Trophoblast cell (in vitro differentiated cells and primary cell): ENCODE measurements around the gene MTRF1.

ENCODE experiments used
- DNase-seq, 2 donors: peaks; one replicate each; pipeline ENCODE4 v3.0.0-alpha.2; 2016
- H2AFZ ChIP-seq: 2 replicates; pipeline ENCODE4 v1.6.1; 2013; ENCODE audit warnings: low read length, moderate library complexity, mild to moderate bottlenecking; ENCODE audit not compliant: insufficient read depth, poor library complexity
- H2AK5ac ChIP-seq: 2 replicates; pipeline ENCODE4 v1.6.1; 2013; ENCODE audit warnings: mild to moderate bottlenecking, low read length
- H2BK120ac ChIP-seq: 2 replicates; pipeline ENCODE4 v1.6.1; 2013; ENCODE audit warnings: low read length, mild to moderate bottlenecking, moderate library complexity; ENCODE audit not compliant: insufficient read depth, poor library complexity
- H2BK12ac ChIP-seq: 2 replicates; pipeline ENCODE4 v1.6.1; 2013; ENCODE audit warnings: mild to moderate bottlenecking, low read length, moderate library complexity
- H2BK5ac ChIP-seq: 2 replicates; pipeline ENCODE4 v1.6.1; 2013; ENCODE audit warnings: low read length, low read depth, moderate library complexity, mild to moderate bottlenecking; ENCODE audit not compliant: poor library complexity
- H3K14ac ChIP-seq: 2 replicates; pipeline ENCODE4 v1.6.1; 2013; ENCODE audit warnings: mild to moderate bottlenecking, low read length
- H3K18ac ChIP-seq: 2 replicates; pipeline ENCODE4 v1.6.1; 2013; ENCODE audit warnings: mild to moderate bottlenecking, low read length
- H3K23ac ChIP-seq: 2 replicates; pipeline ENCODE4 v1.6.1; 2013; ENCODE audit warnings: low read length
- H3K27ac ChIP-seq: 2 replicates; pipeline ENCODE4 v1.5.1; 2013; ENCODE audit warnings: low read depth, mild to moderate bottlenecking, inconsistent platforms, low read length, moderate library complexity
- H3K27me3 ChIP-seq: 2 replicates; pipeline ENCODE4 v1.6.1; 2013; ENCODE audit warnings: inconsistent platforms, mild to moderate bottlenecking, low read length, moderate library complexity; ENCODE audit not compliant: insufficient read depth
- H3K36me3 ChIP-seq, 2 experiments: 1 replicate in 1 of 2; 2 replicates in 1 of 2; pipeline ENCODE4 v1.6.1; 2013; ENCODE audit warnings: low read length in 2 of 2, mild to moderate bottlenecking in 2 of 2, moderate library complexity in 1 of 2; ENCODE audit not compliant: insufficient read depth in 2 of 2, control insufficient read depth in 1 of 2
- H3K4ac ChIP-seq: 2 replicates; pipeline ENCODE4 v1.6.1; 2013; ENCODE audit warnings: low read depth, mild to moderate bottlenecking, low read length, moderate library complexity
- H3K4me1 ChIP-seq, 2 experiments: 1 replicate in 1 of 2; 2 replicates in 1 of 2; pipeline ENCODE4 v1.6.1; 2013; ENCODE audit warnings: low read length in 2 of 2, mild to moderate bottlenecking in 2 of 2, moderate library complexity in 1 of 2; ENCODE audit not compliant: insufficient read depth in 2 of 2, control insufficient read depth in 1 of 2
- H3K4me2 ChIP-seq: 2 replicates; pipeline ENCODE4 v1.6.1; 2013; ENCODE audit warnings: inconsistent platforms, mild to moderate bottlenecking, low read length, moderate library complexity
- H3K4me3 ChIP-seq: 2 replicates; pipeline ENCODE4 v1.5.1; 2013; ENCODE audit warnings: mild to moderate bottlenecking, low read depth, low read length, inconsistent platforms
- H3K79me1 ChIP-seq: one replicate; pipeline ENCODE4 v1.6.1; 2013; ENCODE audit warnings: low read length
- H3K79me2 ChIP-seq: 2 replicates; pipeline ENCODE4 v1.6.1; 2013; ENCODE audit warnings: low read length, mild to moderate bottlenecking; ENCODE audit not compliant: control insufficient read depth, insufficient read depth, poor library complexity
- H3K9ac ChIP-seq: 2 replicates; pipeline ENCODE4 v1.6.1; 2013; ENCODE audit warnings: mild to moderate bottlenecking, low read length
- H3K9me3 ChIP-seq: 2 replicates; pipeline ENCODE4 v1.6.1; 2013; ENCODE audit warnings: low read depth, mild to moderate bottlenecking, control low read depth, inconsistent platforms, low read length; ENCODE audit not compliant: insufficient read depth
- H4K12ac ChIP-seq: 2 replicates; pipeline ENCODE4 v1.6.1; 2013; ENCODE audit warnings: low read depth, mild to moderate bottlenecking, low read length, moderate library complexity
- H4K8ac ChIP-seq: 2 replicates; pipeline ENCODE4 v1.6.1; 2013; ENCODE audit warnings: low read depth, mild to moderate bottlenecking, low read length, moderate library complexity
- H4K91ac ChIP-seq: one replicate; pipeline ENCODE4 v1.6.1; 2013; ENCODE audit warnings: low read depth, mild to moderate bottlenecking, low read length, moderate library complexity
- WGBS: extraction: QIAGEN DNeasy Blood & Tissue Kit; methylation state at CpG from one replicate; pipeline ENCODE4 v1.1.7; 2013; ENCODE audit warnings: missing lambda C conversion rate; ENCODE audit not compliant: insufficient read length, insufficient coverage; ENCODE audit errors: extremely low coverage; 5-methylcytosine and 5-hydroxymethylcytosine counted together

The MTRF1 gene

GRCh38 chr13:41182231-41182630 is 81.1 kb downstream of the MTRF1 start:
- H2AK5ac ChIP-seq = no peak overlapping the region
- no peak overlapping the region for H3K4me3 ChIP-seq
- H2AFZ ChIP-seq = no peak overlapping the region
- no peak overlapping the region for H3K4me2 ChIP-seq
- no peak overlapping the region for H2BK12ac ChIP-seq
- H3K18ac ChIP-seq = no peak overlapping the region
- H3K9me3 ChIP-seq = no peaks in the 10 kb centered on the region
- no peak overlapping the region for H2BK120ac ChIP-seq
- no peak overlapping the region for H3K14ac ChIP-seq
- no peak overlapping the region for H2BK5ac ChIP-seq
- no peak overlapping the region for H4K8ac ChIP-seq
- H3K4me1 ChIP-seq = no peaks in the 10 kb centered on the region
- H3K9ac ChIP-seq = no peak overlapping the region
- H3K36me3 ChIP-seq = no peaks in the 10 kb centered on the region
- H4K91ac ChIP-seq = no peak overlapping the region
- no peak overlapping the region for H3K27ac ChIP-seq
- no peak overlapping the region for H3K23ac ChIP-seq
- H3K79me2 ChIP-seq = no peaks in the 10 kb centered on the region
- H3K79me1 ChIP-seq = no peaks in the 10 kb centered on the region
- no peak overlapping the region for H3K4ac ChIP-seq
- H4K12ac ChIP-seq = no peak overlapping the region
- no peak for DNase-seq
- no peaks in the 10 kb centered on the region for H3K27me3 ChIP-seq

DNA sequence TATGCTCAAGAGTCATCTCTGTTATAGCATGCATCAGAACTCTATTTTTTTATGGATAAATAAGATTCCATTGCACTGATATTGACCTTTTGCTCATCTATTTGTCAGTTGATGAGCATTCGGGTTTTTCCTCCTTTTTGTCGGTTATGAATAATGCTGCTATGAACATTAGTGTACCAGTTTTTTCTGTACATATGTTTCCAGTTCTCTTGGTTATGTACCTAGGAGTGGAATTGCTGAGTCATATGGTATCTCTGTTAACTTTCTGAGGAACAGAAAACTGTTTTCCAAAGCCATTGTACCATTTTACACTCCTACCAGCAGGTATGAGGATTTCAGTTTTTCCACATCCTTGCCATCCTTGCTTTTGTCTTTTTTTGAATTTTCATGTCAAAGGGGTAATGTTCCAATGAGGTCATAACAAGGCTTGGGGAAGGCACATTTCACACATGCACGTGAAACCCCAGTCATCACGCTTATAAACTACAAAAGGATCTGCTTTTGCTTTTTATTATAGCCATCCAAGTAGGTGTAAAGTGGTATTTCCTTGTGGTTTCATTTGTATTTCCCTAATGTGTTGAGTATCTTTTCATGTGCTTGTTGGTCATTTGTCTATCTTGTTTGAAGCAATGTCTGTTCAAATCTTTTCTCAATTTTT is 83.7 kb downstream of the MTRF1 start:
- no CpG with 5 or more reads among the region's 4 CpGs for WGBS
- no peak overlapping the region for H3K4ac ChIP-seq
- H2AFZ ChIP-seq = no peak overlapping the region
- no peak overlapping the region for H2BK120ac ChIP-seq
- H4K12ac ChIP-seq = no peak overlapping the region
- no peak overlapping the region for H3K4me2 ChIP-seq
- H3K9me3 ChIP-seq = no peaks in the 10 kb centered on the region
- no peak overlapping the region for H4K8ac ChIP-seq
- H3K14ac ChIP-seq = no peak overlapping the region
- no peak overlapping the region for H3K9ac ChIP-seq
- no peak overlapping the region for H3K18ac ChIP-seq
- H3K36me3 ChIP-seq = no peaks in the 10 kb centered on the region
- no peak overlapping the region for H2BK5ac ChIP-seq
- no peak overlapping the region for H2BK12ac ChIP-seq
- no peaks in the 10 kb centered on the region for H3K79me1 ChIP-seq
- H3K27me3 ChIP-seq = no peaks in the 10 kb centered on the region
- H2AK5ac ChIP-seq = no peak overlapping the region
- no peaks in the 10 kb centered on the region for H3K79me2 ChIP-seq
- no peak overlapping the region for H3K4me3 ChIP-seq
- H3K4me1 ChIP-seq = no peaks in the 10 kb centered on the region
- H3K27ac ChIP-seq = no peak overlapping the region
- H3K23ac ChIP-seq = no peak overlapping the region
- DNase-seq = peak; percentile 23 to 83
- H4K91ac ChIP-seq = no peak overlapping the region

- no peak overlapping the region for H3K23ac ChIP-seq
- DNase-seq = peak in 1 of 2 donors; percentile 70
- no peak overlapping the region for H2BK12ac ChIP-seq
- H3K9me3 ChIP-seq = peaks cover 2% of the 10 kb centered on the region
- H4K12ac ChIP-seq = no peak overlapping the region
- no peak overlapping the region for H3K4me3 ChIP-seq
- no peak overlapping the region for H3K4ac ChIP-seq
- H2AFZ ChIP-seq = no peak overlapping the region
- H2BK5ac ChIP-seq = no peak overlapping the region
- no peak overlapping the region for H4K91ac ChIP-seq
- no peak overlapping the region for H3K14ac ChIP-seq
- H3K79me2 ChIP-seq = no peaks in the 10 kb centered on the region
- no CpG with 5 or more reads among the region's 7 CpGs for WGBS
- H4K8ac ChIP-seq = no peak overlapping the region
- H3K79me1 ChIP-seq = no peaks in the 10 kb centered on the region
- no peak overlapping the region for H3K27ac ChIP-seq
- no peaks in the 10 kb centered on the region for H3K4me1 ChIP-seq
- no peak overlapping the region for H3K18ac ChIP-seq
- no peak overlapping the region for H3K4me2 ChIP-seq
- H3K9ac ChIP-seq = no peak overlapping the region
- H2BK120ac ChIP-seq = no peak overlapping the region
- H2AK5ac ChIP-seq = no peak overlapping the region
- H3K36me3 ChIP-seq = peaks cover 0 to 3% of the 10 kb centered on the region in 2 experiments
- no peaks in the 10 kb centered on the region for H3K27me3 ChIP-seq
These were observed 85.3 kb downstream of the MTRF1 start for GRCh38 chr13:41178040-41178439.

DNA sequence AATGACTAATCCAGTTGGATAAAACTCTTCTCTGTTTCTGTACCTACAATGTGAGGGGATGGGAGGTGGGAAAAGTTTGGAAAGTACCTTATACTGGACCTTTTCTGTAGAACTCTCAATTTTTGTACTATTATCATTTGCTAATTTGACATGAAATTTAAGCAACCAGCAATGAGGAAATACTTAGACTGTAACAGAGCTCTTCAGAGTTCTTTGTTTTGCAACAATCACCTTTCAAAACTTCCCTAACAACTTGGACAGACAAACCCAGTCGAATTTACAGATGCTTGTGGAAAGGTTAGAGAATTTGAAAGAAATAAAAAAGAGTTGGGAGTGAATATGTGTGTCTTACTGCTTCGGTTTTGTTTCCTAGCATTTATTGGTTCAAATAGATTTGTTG is 85.8 kb downstream of the MTRF1 start:
- Histone ChIP-seq H3K79me1 (no peaks in the 10 kb centered on the region), H4K91ac (no peak overlapping the region), H3K9me3 (peaks cover 2% of the 10 kb centered on the region), H3K27ac (no peak overlapping the region), H3K36me3 (peaks cover 0 to 3% of the 10 kb centered on the region in 2 experiments), H4K12ac (no peak overlapping the region), H2BK5ac (no peak overlapping the region), H2AFZ (no peak overlapping the region), H3K4me3 (no peak overlapping the region), H3K4me2 (no peak overlapping the region), H3K79me2 (no peaks in the 10 kb centered on the region), H2BK12ac (no peak overlapping the region), H3K18ac (no peak overlapping the region), H3K27me3 (no peaks in the 10 kb centered on the region), H3K23ac (no peak overlapping the region), H2AK5ac (no peak overlapping the region), H4K8ac (no peak overlapping the region), H2BK120ac (no peak overlapping the region), H3K4ac (no peak overlapping the region), H3K4me1 (no peaks in the 10 kb centered on the region), H3K9ac (no peak overlapping the region), H3K14ac (no peak overlapping the region)
- peak in 1 of 2 donors; percentile 27 for DNase-seq
- no CpG with 5 or more reads among the region's 2 CpGs for WGBS
